ENCODE data around the gene CSPG4. TPM values are rescaled to one million over a fixed set of nuclear protein-coding genes. Genes with fewer than 3 reads are reported as not detected.
A peak's percentile ranks its signal among the peaks of the same experiment; 100 is the strongest.
"Not testable (repeated sequence)": the region's sequence is repeated elsewhere in the genome, so short reads cannot be mapped to it uniquely, and the experiment has no call there.

CSPG4 gene
- total RNA-seq, 1 donor from 2014 or later = 5.4 TPM

- no peaks in the 10 kb centered on the region for H3K36me3 Mint-ChIP-seq (ENCODE audit: low read depth)
- H3K9me3 Mint-ChIP-seq = no peaks in the 10 kb centered on the region
- H3K27me3 Mint-ChIP-seq (ENCODE audit: low read depth) = peaks cover 3% of the 10 kb centered on the region
- H3K27ac Mint-ChIP-seq (ENCODE audit: unreplicated experiment) = peak overlapping the region; percentile 71
- peak overlapping the region; percentile 15 for H3K4me3 Mint-ChIP-seq
- no peak for DNase-seq (ENCODE audit: low read depth, low spot score)
- no peak for TF ChIP-seq CTCF (conservative IDR thresholded peaks at IDR 0.05)
- peaks cover 16% of the 10 kb centered on the region for H3K4me1 Mint-ChIP-seq
These were observed 769 bp upstream of the CSPG4 start for GRCh38 chr15:75713338-75713895.

- H3K36me3 Mint-ChIP-seq (ENCODE audit: low read depth); H3K27me3 Mint-ChIP-seq (ENCODE audit: low read depth); H3K9me3 Mint-ChIP-seq; H3K27ac Mint-ChIP-seq (ENCODE audit: unreplicated experiment); DNase-seq (ENCODE audit: low read depth, low spot score): not testable (repeated sequence)
- peak overlapping the region; percentile 41 for H3K4me3 Mint-ChIP-seq
- H3K4me1 Mint-ChIP-seq = peaks cover 22% of the 10 kb centered on the region
These were observed 1.2 kb downstream of the CSPG4 start for GRCh38 chr15:75711495-75711894.

- not testable (repeated sequence) for H3K9me3 Mint-ChIP-seq; H3K4me3 Mint-ChIP-seq; DNase-seq (ENCODE audit: low read depth, low spot score); H3K36me3 Mint-ChIP-seq (ENCODE audit: low read depth); H3K27me3 Mint-ChIP-seq (ENCODE audit: low read depth); H3K27ac Mint-ChIP-seq (ENCODE audit: unreplicated experiment)
- H3K4me1 Mint-ChIP-seq = peaks cover 28% of the 10 kb centered on the region
These were observed 1.8 kb downstream of the CSPG4 start for GRCh38 chr15:75710874-75711273.

- peaks cover 29% of the 10 kb centered on the region for H3K4me1 Mint-ChIP-seq
- H3K9me3 Mint-ChIP-seq; H3K27me3 Mint-ChIP-seq (ENCODE audit: low read depth); H3K4me3 Mint-ChIP-seq; H3K27ac Mint-ChIP-seq (ENCODE audit: unreplicated experiment); H3K36me3 Mint-ChIP-seq (ENCODE audit: low read depth); DNase-seq (ENCODE audit: low read depth, low spot score): not testable (repeated sequence)
These were observed 3.2 kb downstream of the CSPG4 start for GRCh38 chr15:75709458-75709857.

- Mint-ChIP-seq H3K36me3 (ENCODE audit: low read depth) (no peaks in the 10 kb centered on the region), H3K27ac (ENCODE audit: unreplicated experiment) (no peak overlapping the region), H3K27me3 (ENCODE audit: low read depth) (peaks cover 1% of the 10 kb centered on the region), H3K4me3 (no peak overlapping the region), H3K4me1 (peaks cover 26% of the 10 kb centered on the region), H3K9me3 (no peaks in the 10 kb centered on the region)
- no peak for TF ChIP-seq CTCF (conservative IDR thresholded peaks at IDR 0.05)
- DNase-seq (ENCODE audit: low read depth, low spot score) = no peak
These were observed 6.0 kb downstream of the CSPG4 start for GRCh38 chr15:75706682-75706954.

- Mint-ChIP-seq H3K36me3 (ENCODE audit: low read depth) (no peaks in the 10 kb centered on the region), H3K9me3 (no peaks in the 10 kb centered on the region), H3K4me1 (peaks cover 24% of the 10 kb centered on the region), H3K27ac (ENCODE audit: unreplicated experiment) (peak overlapping the region; percentile 97), H3K4me3 (no peak overlapping the region), H3K27me3 (ENCODE audit: low read depth) (no peaks in the 10 kb centered on the region)
- no peak for DNase-seq (ENCODE audit: low read depth, low spot score)
- TF ChIP-seq CTCF (conservative IDR thresholded peaks at IDR 0.05) = no peak
These were observed 6.6 kb downstream of the CSPG4 start for GRCh38 chr15:75705854-75706681.

- not testable (repeated sequence) for H3K9me3 Mint-ChIP-seq; H3K4me3 Mint-ChIP-seq; H3K27ac Mint-ChIP-seq (ENCODE audit: unreplicated experiment); H3K27me3 Mint-ChIP-seq (ENCODE audit: low read depth); DNase-seq (ENCODE audit: low read depth, low spot score); H3K36me3 Mint-ChIP-seq (ENCODE audit: low read depth)
- peaks cover 24% of the 10 kb centered on the region for H3K4me1 Mint-ChIP-seq
These were observed 7.3 kb downstream of the CSPG4 start for GRCh38 chr15:75705375-75705774.

All from neural crest cell (in vitro differentiated cells).